ENCODE results near the gene GGT6.
A peak's percentile ranks its signal among the peaks of the same experiment; 100 is the strongest.

Gene GGT6

DNA sequence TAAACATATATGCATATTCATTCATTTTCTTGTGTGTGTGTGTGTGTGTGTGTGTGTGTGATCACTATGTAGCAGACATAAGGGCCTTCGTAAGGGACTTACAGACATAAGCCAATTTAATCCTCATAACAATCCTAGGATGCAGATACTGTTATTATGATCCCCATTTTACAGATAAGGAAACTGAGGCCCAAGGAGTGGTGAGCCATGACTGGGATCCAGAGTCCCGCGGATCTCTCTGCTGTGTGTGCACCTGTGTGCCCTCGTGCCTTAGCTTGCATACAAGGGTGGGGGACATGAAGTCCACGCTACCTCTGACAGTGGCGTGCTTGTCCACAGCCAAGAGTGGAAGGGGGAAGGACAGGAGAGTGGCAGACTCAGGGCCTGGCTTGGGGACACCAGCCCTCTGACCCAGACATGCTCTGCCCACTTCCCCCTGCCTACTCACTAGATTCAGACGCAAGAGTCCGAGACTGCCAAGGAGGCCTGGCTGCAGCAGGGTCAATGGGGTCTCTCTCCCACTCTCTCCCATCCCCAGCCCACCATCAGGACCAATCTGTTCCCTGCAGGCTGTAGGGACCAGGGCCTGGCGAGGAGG lies 14.2 kb upstream of the GGT6 start:
- DNase-seq (ENCODE audit: low read depth in 2 of 2), result no peak

DNA sequence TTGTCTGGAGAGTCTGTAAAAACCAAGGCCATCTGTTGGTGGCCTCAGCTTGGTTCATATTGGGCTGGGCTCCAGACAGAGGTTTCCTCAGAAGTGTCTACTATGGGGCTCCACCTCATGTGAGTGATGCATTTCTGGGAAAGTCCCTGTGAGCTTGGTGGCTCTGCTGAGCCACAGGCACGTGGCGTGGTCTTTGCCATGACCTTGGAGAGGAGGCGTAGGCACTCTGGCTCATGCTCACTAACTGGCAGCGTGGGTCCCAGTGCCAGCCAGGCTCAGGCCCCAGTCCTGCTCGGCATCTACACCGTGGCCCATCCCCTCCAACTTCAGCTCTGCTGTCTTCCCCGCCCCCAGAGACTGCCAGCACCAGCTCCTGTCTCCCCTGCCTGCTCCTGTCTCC lies 13.3 kb upstream of the GGT6 start:
- DNase-seq (ENCODE audit: low read depth in 2 of 2), result peak; percentile 53 to 74

GRCh38 chr17:4573115-4573514 lies 12.7 kb upstream of the GGT6 start:
- DNase-seq (ENCODE audit: low read depth in 2 of 2), result no peak

- DNase-seq (ENCODE audit: low read depth in 2 of 2), result no peak
Observed at GRCh38 chr17:4572131-4572530, 11.8 kb upstream of the GGT6 start.

DNA sequence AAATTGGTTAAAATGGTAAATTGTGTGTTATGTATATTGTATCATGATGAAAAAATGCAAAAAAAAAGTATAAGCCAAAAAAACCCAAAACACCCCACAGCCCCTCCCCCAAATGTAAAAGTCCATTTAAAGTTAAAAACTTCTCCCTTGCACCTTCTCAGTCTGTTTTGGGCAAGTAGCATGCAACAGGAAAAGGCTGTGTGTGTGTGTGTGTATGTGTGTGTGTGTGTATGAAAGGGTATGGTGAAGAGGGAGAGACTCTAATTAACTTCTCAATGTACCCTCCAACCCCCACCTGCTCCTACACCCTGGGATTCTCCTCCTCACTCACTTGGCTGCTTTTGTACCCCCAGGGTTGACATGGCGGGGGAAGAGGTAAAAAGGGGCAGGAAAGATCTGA lies 9.2 kb upstream of the GGT6 start:
- no peak for DNase-seq (ENCODE audit: low read depth in 2 of 2)

GRCh38 chr17:4566785-4567184 lies 6.4 kb upstream of the GGT6 start:
- peak; percentile 39 to 44 for DNase-seq (ENCODE audit: low read depth in 2 of 2)

GRCh38 chr17:4565209-4566141 lies 5.1 kb upstream of the GGT6 start:
- peak; percentile 40 to 49 for DNase-seq (ENCODE audit: low read depth in 2 of 2)

DNA sequence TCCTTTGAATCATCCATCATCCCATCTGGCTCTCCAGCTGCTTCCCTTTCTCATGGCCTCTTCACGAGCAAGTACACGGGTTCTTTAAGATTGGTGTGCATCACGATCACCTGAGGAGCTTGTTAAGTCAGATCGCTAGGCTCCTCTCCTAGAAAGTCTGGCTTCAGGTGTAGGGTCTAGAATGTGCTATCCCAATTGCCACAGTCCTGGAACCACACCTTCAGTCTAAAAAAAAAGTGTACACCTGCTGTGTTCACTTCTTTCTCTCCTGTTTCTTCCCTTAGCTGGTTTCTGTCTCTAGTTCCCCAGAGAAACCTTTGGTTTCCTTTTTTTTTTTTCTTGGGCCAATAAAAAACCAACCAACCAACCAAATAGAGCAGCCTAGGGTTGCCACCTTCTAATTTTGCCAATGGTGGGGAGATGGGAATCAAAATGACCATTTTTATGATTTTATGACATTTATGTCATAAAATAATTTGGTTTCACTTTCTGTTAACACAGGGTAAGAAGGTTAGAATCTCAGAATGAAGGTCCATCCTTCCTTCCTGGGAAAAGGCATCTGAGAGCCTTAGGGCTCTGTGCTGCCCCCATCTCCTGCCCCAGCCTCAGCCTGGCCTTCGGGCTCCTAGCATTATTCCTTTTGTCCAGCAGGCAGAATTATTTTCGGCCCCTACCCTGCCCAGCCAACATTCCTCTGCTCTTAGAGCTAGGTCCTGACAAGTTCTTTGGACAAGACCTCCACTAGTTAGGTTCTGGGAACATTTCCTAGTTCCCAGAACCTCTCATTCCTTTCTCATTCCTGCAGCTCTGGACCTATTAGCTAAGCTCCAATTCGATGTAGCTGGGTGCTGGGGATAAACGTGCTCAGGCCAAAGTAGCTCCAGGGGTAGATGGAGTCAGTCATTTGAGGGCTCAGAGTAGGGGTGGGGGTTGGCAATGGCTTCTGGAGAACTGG lies 1.9 kb upstream of the GGT6 start:
- DNase-seq (ENCODE audit: low read depth in 2 of 2), result no peak

DNA sequence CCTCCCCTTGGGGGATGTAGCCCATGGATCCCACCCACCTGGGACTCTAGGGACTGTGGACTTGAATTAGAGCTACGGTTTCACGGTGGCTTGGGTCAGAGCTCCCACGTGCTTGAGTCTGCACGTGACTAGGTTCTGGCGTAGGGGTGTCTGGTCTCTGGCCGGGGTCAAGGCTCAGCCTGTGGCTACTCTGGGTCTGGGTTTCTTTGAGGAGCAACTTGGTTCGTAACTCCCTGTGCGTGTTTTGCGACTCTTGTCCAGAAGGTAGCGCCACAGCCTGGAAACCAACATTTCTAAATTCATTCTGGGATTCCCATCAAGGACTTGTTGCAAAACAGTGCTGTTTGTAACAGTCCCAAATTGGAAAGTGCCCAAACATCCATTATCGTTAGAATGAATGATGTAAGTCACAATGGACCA lies 470 bp upstream of the GGT6 start:
- no peak for DNase-seq (ENCODE audit: low read depth in 2 of 2)

DNA sequence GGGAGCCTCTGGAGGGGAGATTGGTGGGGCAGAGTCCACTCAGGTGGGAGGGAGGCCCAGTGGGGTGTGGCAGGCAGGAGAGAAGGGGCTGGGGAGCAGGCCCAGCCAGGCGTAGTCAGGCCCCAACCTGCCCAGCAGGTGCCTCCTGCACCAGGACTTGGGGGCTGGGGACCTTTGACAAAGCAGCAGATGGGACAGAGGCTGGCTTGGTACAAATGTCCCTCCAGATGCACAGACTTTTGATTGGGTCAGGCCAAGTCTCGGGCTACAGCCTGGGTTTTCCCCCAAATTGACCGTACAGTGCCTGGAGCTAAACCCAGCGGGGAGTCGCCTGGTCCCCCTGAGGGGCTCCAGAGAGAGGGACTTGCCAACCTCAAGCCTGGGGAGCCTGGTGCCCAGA lies 411 bp downstream of the GGT6 start:
- DNase-seq (ENCODE audit: low read depth in 2 of 2), result no peak

DNA sequence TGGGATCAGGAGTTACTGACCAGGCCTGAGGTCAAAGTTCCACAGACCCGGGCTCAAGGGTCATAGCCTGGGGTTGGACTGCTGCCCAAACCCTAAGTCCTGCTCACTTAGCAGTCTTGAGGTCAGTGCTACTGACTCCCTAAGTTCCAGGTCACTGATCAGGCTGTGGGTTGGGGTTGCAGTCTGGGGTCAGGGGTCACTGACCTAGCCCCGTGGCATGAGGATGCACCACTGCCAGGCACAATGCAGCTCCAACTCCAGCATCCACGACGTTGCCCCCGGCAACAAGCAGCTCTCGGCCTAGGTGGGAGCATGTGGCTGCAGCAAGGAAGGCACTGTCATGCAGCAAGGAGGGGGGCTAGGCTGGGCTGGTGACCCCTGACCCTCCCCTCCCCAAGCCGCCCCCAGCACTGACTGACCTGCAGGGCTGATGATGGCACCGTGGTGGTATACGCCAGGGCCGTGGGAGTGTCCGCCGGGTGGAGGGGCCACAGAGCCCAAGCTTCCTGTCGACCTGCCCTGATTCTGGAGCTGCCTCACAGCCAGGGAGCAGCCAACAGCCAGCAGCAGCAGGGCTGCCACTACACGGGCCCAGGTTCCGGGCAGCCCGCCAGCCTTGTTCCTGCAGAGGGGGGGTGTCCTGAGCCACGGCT lies 1.1 kb downstream of the GGT6 start:
- DNase-seq (ENCODE audit: low read depth in 2 of 2), result no peak

DNA sequence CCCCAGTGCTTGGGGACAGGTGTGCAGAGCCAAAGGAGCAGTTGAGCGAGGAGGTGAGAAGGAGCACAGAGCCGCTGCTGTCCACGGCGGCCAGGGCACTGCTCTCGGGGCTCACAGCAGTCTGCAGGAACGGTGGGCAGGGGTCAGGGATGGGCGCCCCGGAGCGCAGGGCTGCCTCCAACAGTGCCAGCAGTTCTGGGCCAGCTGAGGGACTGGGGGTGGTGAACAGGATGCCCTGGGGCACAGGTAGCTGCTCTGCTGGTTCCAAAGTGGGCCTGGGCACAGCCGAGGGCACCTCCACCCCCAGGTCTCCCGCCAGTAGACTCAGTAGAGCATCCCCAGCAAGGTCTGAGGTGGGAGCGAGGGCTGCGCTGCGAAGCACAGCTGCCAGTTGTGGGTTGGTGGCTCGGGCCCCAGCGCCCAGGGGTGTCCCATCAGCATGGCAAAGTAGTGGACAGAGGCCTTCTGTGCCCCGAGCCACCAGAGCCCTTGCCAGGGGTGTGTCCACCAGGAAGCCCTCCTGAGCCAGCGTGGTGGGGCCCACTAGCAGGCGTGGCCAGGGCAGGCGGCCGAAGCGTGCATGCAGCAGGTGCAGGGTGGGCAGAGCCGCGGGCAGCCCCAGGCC lies 1.9 kb downstream of the GGT6 start:
- no peak for DNase-seq (ENCODE audit: low read depth in 2 of 2)

GRCh38 chr17:4557626-4558346 lies 2.6 kb downstream of the GGT6 start:
- DNase-seq (ENCODE audit: low read depth in 2 of 2), result no peak

DNA sequence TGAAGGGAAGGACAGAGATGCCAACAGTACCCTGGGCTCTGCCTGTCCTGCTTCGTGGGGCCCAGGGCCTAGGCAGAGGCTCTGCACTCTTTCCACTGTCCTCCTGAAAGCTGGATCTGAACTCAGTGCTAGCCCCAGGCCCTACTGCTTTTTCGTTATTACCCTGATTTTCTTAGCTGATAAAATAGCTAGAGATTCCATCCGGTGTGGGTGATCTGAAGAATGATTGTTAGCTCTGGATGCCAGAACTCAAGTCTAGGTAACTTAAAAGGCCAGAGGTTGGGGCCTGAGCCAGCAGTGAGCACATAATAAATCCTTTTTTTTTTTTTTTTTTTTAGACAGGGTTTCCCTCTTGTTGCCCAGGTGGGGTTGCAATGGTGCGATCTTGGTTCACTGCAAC lies 3.4 kb downstream of the GGT6 start:
- DNase-seq (ENCODE audit: low read depth in 2 of 2), result no peak

- DNase-seq (ENCODE audit: low read depth in 2 of 2), result no peak
Observed at GRCh38 chr17:4555873-4556759, 4.3 kb downstream of the GGT6 start.

- DNase-seq (ENCODE audit: low read depth in 2 of 2), result peak; percentile 97 to 99
Observed at GRCh38 chr17:4554997-4555799, 5.2 kb downstream of the GGT6 start, which contains the start of gene MYBBP1A. TSS of gene MYBBP1A (minus strand) at chr17:4555384. CDS start at chr17:4555324, 60 bp downstream.

- no peak for DNase-seq (ENCODE audit: low read depth in 2 of 2)
Observed at GRCh38 chr17:4554441-4554996, 5.9 kb downstream of the GGT6 start.

DNA sequence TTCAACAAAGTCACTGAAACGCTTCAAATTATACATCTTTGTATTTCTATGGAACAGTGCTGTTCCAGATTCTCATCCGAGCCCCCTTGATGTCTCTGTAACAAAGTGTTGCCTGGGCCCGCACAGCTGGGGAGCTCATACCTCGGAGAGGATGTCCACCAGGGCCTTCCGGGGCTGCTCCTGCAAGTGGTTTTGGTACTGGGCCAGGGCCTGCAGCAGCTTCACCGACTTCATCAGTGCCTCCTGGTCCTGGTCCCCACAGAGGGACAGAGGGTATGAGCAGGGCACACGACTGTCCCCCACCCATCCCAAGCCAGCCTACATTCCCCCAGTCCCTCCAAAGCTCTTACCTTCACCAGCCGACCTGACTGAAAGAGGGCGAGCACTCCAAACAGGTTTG lies 6.7 kb downstream of the GGT6 start:
- DNase-seq (ENCODE audit: low read depth in 2 of 2), result no peak

All from stimulated activated CD4-positive, alpha-beta T cell treated with anti-CD3 and anti-CD28 coated beads, Interleukin-4, amount 100 ng/mL, for 48 hours (primary cell).